GM12873 (cell line): ENCODE data around the gene OR10X1.

ENCODE experiments used
- CTCF ChIP-seq: IDR thresholded peaks from 2 replicates; pipeline ENCODE4 v1.5.1; 2012; ENCODE audit warnings: low read depth, mild to moderate bottlenecking, moderate library complexity, low read length, control low read depth; ENCODE audit not compliant: insufficient read depth; ENCODE audit errors: missing control alignments

OR10X1 gene

GRCh38 chr1:158554352-158554751 is 25.3 kb downstream of the OR10X1 start, which contains the start of gene OR6Y1:
TSS of gene OR6Y1 (minus strand) at chr1:158554405. CDS start at chr1:158548105, 6,300 bp downstream.
- TF ChIP-seq CTCF: no peak

GRCh38 chr1:158552296-158552695 is 27.4 kb downstream of the OR10X1 start:
- no peak for TF ChIP-seq CTCF

DNA sequence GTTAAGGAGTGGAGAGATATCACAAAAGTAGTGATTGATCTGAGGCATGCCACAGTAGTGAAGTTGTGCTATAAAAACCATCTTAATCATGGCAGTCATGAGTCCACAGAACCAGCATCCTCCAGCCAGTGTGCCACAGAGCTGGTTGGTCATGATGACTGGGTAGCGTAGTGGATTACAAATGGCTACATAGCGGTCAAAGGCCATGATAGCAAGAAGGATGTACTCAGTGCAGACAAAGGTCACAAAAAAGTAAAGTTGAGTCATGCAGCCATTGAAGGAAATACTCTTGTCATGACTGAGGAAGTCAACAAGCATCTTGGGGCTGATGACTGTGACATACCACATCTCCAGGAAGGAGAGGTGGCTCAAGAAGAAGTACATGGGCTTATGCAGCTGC is 32.2 kb downstream of the OR10X1 start:
- TF ChIP-seq CTCF: no peak

- TF ChIP-seq CTCF: no peak
These were observed 42.1 kb downstream of the OR10X1 start for GRCh38 chr1:158537609-158538008.

GRCh38 chr1:158534496-158534895 is 45.2 kb downstream of the OR10X1 start:
- TF ChIP-seq CTCF: no peak
